GM12878 (cell line): Measurements from ENCODE around the gene AMZ2. TPM values are rescaled to one million over a fixed set of nuclear protein-coding genes. Genes with fewer than 3 reads are reported as not detected.
"Not testable (repeated sequence)": the region's sequence is repeated elsewhere in the genome, so short reads cannot be mapped to it uniquely, and the experiment has no call there.

Experiments
- ATAC-seq: fragments of 200-7000 bp; cut with Tn5 transposase; 3 replicates; pipeline ENCODE4 v1.9.1; 2020; ENCODE audit warnings: mild to moderate bottlenecking, moderate library complexity
- BruUV-seq: library from RNA; stranded (reverse); fragments of 400-500 nt; replicated peaks from 2 replicates; lab custom pipeline; 2021; lab: Mats Ljungman, UMichigan
- CTCF ChIA-PET: fragments of 300-600 bp; sonication (Branson Sonifier 250); formaldehyde crosslinking; extraction: SDS; loops from one replicate; lab custom pipeline; 2021; ENCODE audit warnings: inconsistent platforms; lab: Yijun Ruan, JAX
- POLR2A ChIA-PET: fragments of 350-600 bp; formaldehyde crosslinking; extraction: SDS; loops from one replicate; lab custom pipeline; 2021; ENCODE audit warnings: inconsistent platforms; lab: Charles Lee
- RAD21 ChIA-PET: fragments of 300-600 bp; sonication (Branson Sonifier 250); formaldehyde crosslinking; loops from one replicate; lab custom pipeline; 2023; ENCODE audit warnings: antibody characterized with exemption; ENCODE audit not compliant: unreplicated experiment; lab: Charles Lee
- SMC1A ChIA-PET: fragments of 300-600 bp; sonication (Branson Sonifier 250); formaldehyde crosslinking; loops from one replicate; lab custom pipeline; 2023; ENCODE audit not compliant: unreplicated experiment, uncharacterized antibody; lab: Charles Lee
- DNase-seq: peaks from one replicate; pipeline ENCODE4 v3.0.0-alpha.2; 2011; ENCODE audit warnings: low read depth, low spot score
- FAIRE-seq: peaks from 3 replicates; lab custom pipeline; 2011; peaks lifted over from hg19 to GRCh38; lab: Jason Lieb, UNC
- H2AFZ ChIP-seq: 2 replicates; pipeline ENCODE4 v1.6.0; 2011; ENCODE audit warnings: low read depth, low read length, control low read depth; ENCODE audit not compliant: control insufficient read depth
- H3K27ac ChIP-seq: 2 replicates; pipeline ENCODE4 v1.5.1; 2011; ENCODE audit warnings: control low read depth; ENCODE audit not compliant: control insufficient read depth, insufficient read depth
- H3K27me3 ChIP-seq, 2 experiments: replicated peaks in 1 of 2; 2 replicates each; pipeline versions ENCODE4 v1.6.0 to v1.6.1; 2011; ENCODE audit warnings: low read length in 1 of 2; ENCODE audit not compliant: control insufficient read depth in 2 of 2, insufficient read depth in 2 of 2
- H3K36me3 ChIP-seq, 2 experiments: 2 replicates each; pipeline ENCODE4 v1.5.1; 2011; ENCODE audit warnings: low read length in 1 of 2; ENCODE audit not compliant: control insufficient read depth in 2 of 2, insufficient read depth in 2 of 2
- H3K4me1 ChIP-seq: 2 replicates; pipeline ENCODE4 v1.6.1; 2011; ENCODE audit warnings: mild to moderate bottlenecking, low read length, moderate library complexity, mixed read lengths; ENCODE audit not compliant: control insufficient read depth, insufficient read depth
- H3K4me2 ChIP-seq: 2 replicates; pipeline ENCODE4 v1.6.0; 2011; ENCODE audit warnings: control low read depth; ENCODE audit not compliant: control insufficient read depth, insufficient read depth
- H3K4me3 ChIP-seq: fragments of 200-600 bp; sonication (generic); 2 replicates; pipeline ENCODE4 v1.5.1; 2016
- H3K79me2 ChIP-seq: 2 replicates; pipeline ENCODE4 v1.6.0; 2011; ENCODE audit warnings: low read length; ENCODE audit not compliant: control insufficient read depth, insufficient read depth
- H3K9ac ChIP-seq: 2 replicates; pipeline ENCODE4 v1.8.0; 2011; ENCODE audit warnings: low read length, control low read depth, mixed read lengths; ENCODE audit not compliant: control insufficient read depth, insufficient read depth
- H3K9me3 ChIP-seq: replicated peaks from 3 replicates; pipeline ENCODE4 v1.5.1; 2011; ENCODE audit warnings: mild to moderate bottlenecking, low read length; ENCODE audit not compliant: control insufficient read depth, insufficient read depth
- H4K20me1 ChIP-seq: 2 replicates; pipeline ENCODE4 v1.6.0; 2011; ENCODE audit not compliant: control insufficient read depth, insufficient read depth
- CBX3 ChIP-seq: fragments of 200-600 bp; sonication (generic); IDR thresholded peaks from 2 replicates; pipeline ENCODE4 v1.6.1; 2016; ENCODE audit warnings: low read depth, borderline replicate concordance
- CHD4 ChIP-seq: fragments of 200-600 bp; sonication (generic); IDR thresholded peaks from 2 replicates; pipeline ENCODE4 v1.6.1; 2016; ENCODE audit warnings: mild to moderate bottlenecking
- HSF1 ChIP-seq: fragments of 150-350 bp; IDR thresholded peaks from 2 replicates; pipeline ENCODE4 v1.6.1; 2014; ENCODE audit warnings: mild to moderate bottlenecking, low read depth, low read length
- LARP7 ChIP-seq: fragments of 450-650 bp; IDR thresholded peaks from 2 replicates; pipeline ENCODE4 v1.6.1; 2017; ENCODE audit warnings: mild to moderate bottlenecking
- MTA3 ChIP-seq: IDR thresholded peaks from 2 replicates; pipeline ENCODE4 v1.6.1; 2012; ENCODE audit warnings: low read length, inconsistent platforms, borderline replicate concordance
- POLR2AphosphoS2 ChIP-seq: IDR thresholded peaks from 2 replicates; pipeline ENCODE4 v1.6.1; 2011; ENCODE audit warnings: low read depth, mild to moderate bottlenecking, low read length, improper control_type of control experiment, moderate library complexity
- SIN3A ChIP-seq: IDR thresholded peaks from 2 replicates; pipeline ENCODE4 v1.6.1; 2012; ENCODE audit warnings: low read depth, low read length, improper control_type of control experiment
- SPI1 ChIP-seq: IDR thresholded peaks from 2 replicates; pipeline ENCODE4 v1.6.1; 2011; ENCODE audit warnings: low read depth, mild to moderate bottlenecking, low read length, moderate library complexity, borderline replicate concordance; ENCODE audit not compliant: insufficient read depth
- STAT1 ChIP-seq: fragments of 450-650 bp; conservative IDR thresholded peaks from 2 replicates; pipeline ENCODE4 v1.6.1; 2014; ENCODE audit warnings: antibody characterized with exemption, mild to moderate bottlenecking
- USF1 ChIP-seq: IDR thresholded peaks from 2 replicates; pipeline ENCODE4 v1.6.1; 2011; ENCODE audit warnings: borderline replicate concordance, low read depth, mild to moderate bottlenecking, moderate library complexity, mixed read lengths, low read length; ENCODE audit not compliant: insufficient read depth; ENCODE audit errors: extremely low read length
- ZNF274 ChIP-seq: IDR thresholded peaks from one replicate; pipeline ENCODE4 v1.8.0; 2011; ENCODE audit not compliant: insufficient read length, insufficient read depth
- WGBS: methylation state at CpG from one replicate; pipeline ENCODE4 v1.1.6; 2016; ENCODE audit warnings: low lambda C conversion rate; ENCODE audit not compliant: insufficient replicate concordance, insufficient coverage; ENCODE audit errors: missing lambda C conversion rate; 5-methylcytosine and 5-hydroxymethylcytosine counted together
- in situ Hi-C: fragments of 300-500 bp; cut with MboI; formaldehyde crosslinking; loops from 9 replicates; pipeline ENCODE4 v1.14.3; 2018; ENCODE audit warnings: mixed read lengths
- intact Hi-C: fragments of 100-400 bp; cut with micrococcal nuclease; formaldehyde crosslinking; loops from one replicate; pipeline ENCODE4 v1.14.2; 2022; ENCODE audit not compliant: unreplicated experiment
- polyA plus RNA-seq, 11 experiments: library from polyadenylated mRNA; depleted of rRNA in 4 of 11; unstranded in 6 of 11; stranded (reverse) in 5 of 11; fragments of >200 nt; fragmentation: Nextera tagmentation in 4 of 11; fragmentation: Illumina TruSeq in 1 of 11; extraction: Ambion mirVana in 4 of 11; extraction: Trizol in 1 of 11; gene quantifications; 1 replicate in 1 of 11; 2 replicates in 10 of 11; pipeline versions ENCODE4 v1.2.1 to v1.2.3, GENCODE V29; 2011 to 2016; ENCODE audit warnings: inconsistent platforms in 2 of 11, missing spikeins in 2 of 11, low read depth in 1 of 11
- total RNA-seq, 4 experiments: library from RNA; depleted of rRNA in 3 of 4; stranded (reverse); fragments of >200 nt in 3 of 4; fragmentation: Illumina TruSeq in 1 of 4; extraction: Trizol in 1 of 4; gene quantifications; 2 replicates each; pipeline versions ENCODE4 v1.2.1 to v1.2.3, GENCODE V29; 2013 to 2021

The AMZ2 gene
- total and polyA plus RNA-seq, 10 of the 15 experiments (the other 5 are each of a cell fraction or from before 2014, with no cell fraction given): 79.1 to 189 (median 126) TPM

GRCh38 chr17:68207651-68208253 lies 40.1 kb upstream of the AMZ2 start:
- TF ChIP-seq SPI1 (no peak), LARP7 (no peak), ZNF274 (no peak), STAT1 (no peak), MTA3 (no peak), CHD4 (no peak), CBX3 (no peak), USF1 (no peak), HSF1 (no peak), SIN3A (no peak), POLR2AphosphoS2 (no peak)
- WGBS: 97% methylated on average over 36 of the region's 37 CpGs
- H3K79me2 ChIP-seq: peaks cover 5% of the 10 kb centered on the region
- no peak for DNase-seq
- no TSS peak for BruUV-seq
- no peaks in the 10 kb centered on the region for H3K27me3 ChIP-seq
- RAD21 ChIA-PET: interaction anchor here (1.1 kb wide), 1 partner anchor 17 kb away, joined by 3 read pairs; no protein-coding TSS in a partner anchor
- H3K9ac ChIP-seq: no peak overlapping the region
- no peak for ATAC-seq
- no peak overlapping the region for H2AFZ ChIP-seq
- no peak overlapping the region for H3K27ac ChIP-seq
- in situ Hi-C loops: no loop called here
- intact Hi-C loops: loop anchor here (5.0 kb wide), 1 partner anchor 40 kb away; the partner anchor contains the start of gene AMZ2
- POLR2A ChIA-PET: no interaction called here
- FAIRE-seq: no peak
- H3K9me3 ChIP-seq: no peaks in the 10 kb centered on the region
- H4K20me1 ChIP-seq: no peaks in the 10 kb centered on the region
- CTCF ChIA-PET: interaction anchor here (0.8 to 2.3 kb wide), 2 partner anchors 27 to 30 kb away, joined by 3 to 7 read pairs; no protein-coding TSS in a partner anchor
- SMC1A ChIA-PET: interaction anchor here (0.9 to 1.0 kb wide), 2 partner anchors 23 to 26 kb away, joined by 3 read pairs; no protein-coding TSS in a partner anchor
- H3K36me3 ChIP-seq: no peaks in the 10 kb centered on the region
- no peak overlapping the region; the same call in 1 of the 2 replicates for H3K4me2 ChIP-seq
- H3K4me1 ChIP-seq: no peaks in the 10 kb centered on the region
- no peak overlapping the region for H3K4me3 ChIP-seq

GRCh38 chr17:68208651-68209050 lies 39.2 kb upstream of the AMZ2 start:
- SMC1A ChIA-PET: interaction anchor here (0.9 kb wide), 1 partner anchor 24 kb away, joined by 3 read pairs; no protein-coding TSS in a partner anchor
- H3K27ac ChIP-seq, H3K9me3 ChIP-seq, in situ Hi-C loops, H4K20me1 ChIP-seq, BruUV-seq, H3K4me3 ChIP-seq, H3K4me2 ChIP-seq, H3K79me2 ChIP-seq, H3K36me3 ChIP-seq, RAD21 ChIA-PET, H3K9ac ChIP-seq, H3K27me3 ChIP-seq, DNase-seq, H2AFZ ChIP-seq, ATAC-seq, H3K4me1 ChIP-seq, FAIRE-seq: not testable (repeated sequence)
- 99% methylated on average over 19 of the region's 19 CpGs for WGBS
- CTCF ChIA-PET: interaction anchor here (0.8 kb wide), 1 partner anchor 29 kb away, joined by 3 read pairs; no protein-coding TSS in a partner anchor
- intact Hi-C loops: loop anchor here (5.0 kb wide), 1 partner anchor 39 kb away; the partner anchor contains the start of gene AMZ2
- POLR2A ChIA-PET: interaction anchor here (1.2 kb wide), 1 partner anchor 10 kb away, joined by 4 read pairs; no protein-coding TSS in a partner anchor
